Measurements from ENCODE around the gene CD79B. TPM values are rescaled to one million over a fixed set of nuclear protein-coding genes. Genes with fewer than 3 reads are reported as not detected.
"Not testable (repeated sequence)": the region's sequence is repeated elsewhere in the genome, so short reads cannot be mapped to it uniquely, and the experiment has no call there.

CD79B gene
- total and polyA plus RNA-seq, 4 experiments from 2014 or later: 16.4 to 57.2 (median 35.8) TPM

DNA sequence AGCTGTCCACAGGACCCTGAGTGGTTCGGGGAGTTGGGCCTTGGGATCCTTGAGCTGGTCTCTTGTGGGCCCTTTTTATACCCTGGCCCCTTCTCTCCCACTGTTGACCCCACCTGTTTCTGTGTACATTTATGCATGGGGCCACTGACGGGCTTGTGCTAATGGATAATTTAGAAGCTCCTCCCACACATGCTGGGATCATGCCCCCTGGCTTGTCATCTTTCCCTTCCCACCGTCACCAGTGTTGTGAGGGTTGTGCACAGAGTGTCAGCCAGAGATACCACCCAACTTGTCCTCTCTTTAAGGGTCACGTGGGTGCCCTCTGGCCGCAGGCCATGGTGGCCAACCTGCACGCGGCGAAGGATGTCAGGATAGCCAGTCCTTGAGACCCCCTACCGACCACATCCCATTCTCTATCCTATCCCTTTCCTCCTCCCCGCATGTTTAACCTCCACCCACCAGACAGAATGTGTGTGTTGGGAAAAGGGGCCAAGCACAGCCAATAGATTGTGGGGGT is 13.3 kb downstream of the CD79B start, which contains the start of gene GH1:
TSS of gene GH1 (minus strand) at position 51 of the 517 bp plus-strand sequence. CDS start 63 bp downstream, outside the sequence.
- H3K27me3 Mint-ChIP-seq: not testable (repeated sequence)

GRCh38 chr17:63918305-63918704 is 13.8 kb downstream of the CD79B start:
- Mint-ChIP-seq H3K27me3 (peaks cover 0 to 2% of the 10 kb centered on the region in 2 donors), H3K36me3 (no peaks in the 10 kb centered on the region), H3K4me1 (peaks cover 6% of the 10 kb centered on the region in 4 donors), H3K9me3 (no peaks in the 10 kb centered on the region), H3K4me3 (no peak overlapping the region), H3K27ac (no peak overlapping the region)
- Histone ChIP-seq H3K4me1 (ENCODE audit: insufficient read depth, low read length) (peaks cover 7% of the 10 kb centered on the region), H3K9me3 (ENCODE audit: control insufficient read depth in 1 of 2, low read length in 2 of 2) (no peaks in the 10 kb centered on the region), H3K4me3 (ENCODE audit: low read length in 2 of 2) (no peak overlapping the region), H3K27ac (ENCODE audit: low read depth, low read length) (no peak overlapping the region), H3K36me3 (ENCODE audit: insufficient read depth, low read length) (no peaks in the 10 kb centered on the region), H3K27me3 (ENCODE audit: insufficient read depth, low read length) (no peaks in the 10 kb centered on the region)
- intact Hi-C loops (cut with micrococcal nuclease): loop anchor here (5.0 kb wide), 1 partner anchor 364 kb away; no protein-coding TSS in a partner anchor
- no peak for DNase-seq
- POLR2A ChIA-PET (ENCODE audit: partially characterized antibody): interaction anchor here (1.1 to 3.8 kb wide), 7 partner anchors 13 to 228 kb away, joined by 3 to 46 read pairs (median 15); partner anchors contain the start of genes CD79B, ERN1 and ICAM2
- CTCF ChIA-PET (ENCODE audit: partially characterized antibody): interaction anchor here (0.8 to 14.7 kb wide), 24 partner anchors 12 to 364 kb away, joined by 3 to 351 read pairs (median 8); partner anchors contain the start of genes CD79B, ERN1 and ICAM2

More for the DNA sequence above, 13.3 kb downstream of the CD79B start, which contains the start of gene GH1:
- H3K4me3 Mint-ChIP-seq; H3K4me3 ChIP-seq (ENCODE audit: low read length in 2 of 2); H3K27me3 ChIP-seq (ENCODE audit: insufficient read depth, low read length); H3K9me3 Mint-ChIP-seq; DNase-seq; H3K9me3 ChIP-seq (ENCODE audit: control insufficient read depth in 1 of 2, low read length in 2 of 2); H3K36me3 ChIP-seq (ENCODE audit: insufficient read depth, low read length); H3K27ac ChIP-seq (ENCODE audit: low read depth, low read length); H3K36me3 Mint-ChIP-seq; H3K4me1 ChIP-seq (ENCODE audit: insufficient read depth, low read length); H3K4me1 Mint-ChIP-seq: not testable (repeated sequence)
- ChIA-PET CTCF (ENCODE audit: partially characterized antibody) (interaction anchor here (0.8 to 14.7 kb wide), 48 partner anchors 11 to 363 kb away, joined by 3 to 351 read pairs (median 5); partner anchors contain the start of genes CD79B, ERN1 and ICAM2), POLR2A (ENCODE audit: partially characterized antibody) (interaction anchor here (0.9 to 3.8 kb wide), 13 partner anchors 13 to 227 kb away, joined by 3 to 46 read pairs (median 7); partner anchors contain the start of genes CD79B, ERN1 and ICAM2)
- intact Hi-C loops (cut with micrococcal nuclease): loop anchor here (1.0 to 5.0 kb wide), 5 partner anchors 27 to 363 kb away; partner anchors contain the start of gene ERN1
- H3K27ac Mint-ChIP-seq: peak within 1 kb of the TSS in 6 of 7 donors; percentile 38 to 87 (median 62)

DNA sequence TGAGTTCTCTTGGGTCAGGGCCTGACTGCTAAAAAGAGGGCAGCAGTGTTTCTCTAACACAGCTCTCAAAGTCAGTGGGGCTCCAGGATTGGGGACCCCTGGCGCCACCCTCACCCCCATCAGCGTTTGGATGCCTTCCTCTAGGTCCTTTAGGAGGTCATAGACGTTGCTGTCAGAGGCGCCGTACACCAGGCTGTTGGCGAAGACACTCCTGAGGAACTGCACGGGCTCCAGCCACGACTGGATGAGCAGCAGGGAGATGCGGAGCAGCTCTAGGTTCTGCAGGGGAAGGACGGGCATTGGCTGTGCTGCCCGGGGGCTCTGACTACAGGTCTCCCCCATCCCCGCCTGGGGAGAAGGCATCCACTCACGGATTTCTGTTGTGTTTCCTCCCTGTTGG is 14.5 kb downstream of the CD79B start:
- CTCF ChIA-PET (ENCODE audit: partially characterized antibody): interaction anchor here (1.1 to 14.7 kb wide), 15 partner anchors 13 to 214 kb away, joined by 3 to 351 read pairs (median 13); partner anchors contain the start of genes CD79B, ERN1 and ICAM2
- Histone ChIP-seq H3K4me3 (ENCODE audit: low read length in 2 of 2) (no peak overlapping the region), H3K27me3 (ENCODE audit: insufficient read depth, low read length) (no peaks in the 10 kb centered on the region), H3K27ac (ENCODE audit: low read depth, low read length) (no peak overlapping the region), H3K36me3 (ENCODE audit: insufficient read depth, low read length) (no peaks in the 10 kb centered on the region), H3K4me1 (ENCODE audit: insufficient read depth, low read length) (peaks cover 7% of the 10 kb centered on the region), H3K9me3 (ENCODE audit: control insufficient read depth in 1 of 2, low read length in 2 of 2) (no peaks in the 10 kb centered on the region)
- Mint-ChIP-seq H3K27me3 (peaks cover 0 to 2% of the 10 kb centered on the region in 2 donors), H3K9me3 (no peaks in the 10 kb centered on the region), H3K4me1 (peaks cover 6% of the 10 kb centered on the region in 4 donors), H3K27ac (no peak overlapping the region), H3K4me3 (no peak overlapping the region), H3K36me3 (no peaks in the 10 kb centered on the region)
- no peak for DNase-seq
- intact Hi-C loops (cut with micrococcal nuclease): loop anchor here (5.0 kb wide), 1 partner anchor 365 kb away; no protein-coding TSS in a partner anchor
- POLR2A ChIA-PET (ENCODE audit: partially characterized antibody): interaction anchor here (1.1 to 3.8 kb wide), 4 partner anchors 14 to 213 kb away, joined by 3 to 46 read pairs (median 16); partner anchors contain the start of genes CD79B and ERN1

- not testable (repeated sequence) for H3K36me3 ChIP-seq (ENCODE audit: insufficient read depth, low read length); H3K27me3 ChIP-seq (ENCODE audit: insufficient read depth, low read length); H3K4me3 Mint-ChIP-seq; H3K9me3 ChIP-seq (ENCODE audit: control insufficient read depth in 1 of 2, low read length in 2 of 2); H3K4me1 Mint-ChIP-seq; H3K27ac ChIP-seq (ENCODE audit: low read depth, low read length); H3K27ac Mint-ChIP-seq; DNase-seq; H3K9me3 Mint-ChIP-seq; H3K4me3 ChIP-seq (ENCODE audit: low read length in 2 of 2); H3K4me1 ChIP-seq (ENCODE audit: insufficient read depth, low read length); H3K27me3 Mint-ChIP-seq; H3K36me3 Mint-ChIP-seq
- CTCF ChIA-PET (ENCODE audit: partially characterized antibody): interaction anchor here (1.4 to 14.7 kb wide), 10 partner anchors 18 to 215 kb away, joined by 3 to 351 read pairs (median 42); partner anchors contain the start of genes ERN1 and ICAM2
- intact Hi-C loops (cut with micrococcal nuclease): loop anchor here (5.0 kb wide), 1 partner anchor 365 kb away; no protein-coding TSS in a partner anchor
- POLR2A ChIA-PET (ENCODE audit: partially characterized antibody): interaction anchor here (3.5 kb wide), 1 partner anchor 14 kb away, joined by 16 read pairs; the partner anchor contains the start of gene CD79B
These were observed 14.9 kb downstream of the CD79B start for GRCh38 chr17:63917206-63917605.

DNA sequence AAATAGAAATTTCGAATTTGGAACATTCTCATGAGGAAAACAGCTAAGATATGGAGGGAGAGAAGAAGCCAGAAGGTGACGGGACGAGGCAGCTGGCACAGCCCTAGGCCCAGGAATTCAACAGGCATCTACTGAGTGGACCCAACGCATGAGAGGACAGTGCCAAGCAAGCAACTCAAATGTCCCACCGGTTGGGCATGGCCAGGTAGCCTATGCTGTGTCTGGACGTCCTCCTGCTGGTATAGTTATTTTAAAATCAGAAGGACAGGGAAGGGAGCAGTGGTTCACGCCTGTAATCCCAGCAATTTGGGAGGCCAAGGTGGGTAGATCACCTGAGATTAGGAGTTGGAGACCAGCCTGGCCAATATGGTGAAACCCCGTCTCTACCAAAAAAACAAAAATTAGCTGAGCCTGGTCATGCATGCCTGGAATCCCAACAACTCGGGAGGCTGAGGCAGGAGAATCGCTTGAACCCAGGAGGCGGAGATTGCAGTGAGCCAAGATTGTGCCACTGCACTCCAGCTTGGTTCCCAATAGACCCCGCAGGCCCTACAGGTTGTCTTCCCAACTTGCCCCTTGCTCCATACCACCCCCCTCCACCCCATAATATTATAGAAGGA is 15.5 kb downstream of the CD79B start:
- Mint-ChIP-seq H3K4me3 (no peak overlapping the region), H3K4me1 (peaks cover 6% of the 10 kb centered on the region in 4 donors)

DNA sequence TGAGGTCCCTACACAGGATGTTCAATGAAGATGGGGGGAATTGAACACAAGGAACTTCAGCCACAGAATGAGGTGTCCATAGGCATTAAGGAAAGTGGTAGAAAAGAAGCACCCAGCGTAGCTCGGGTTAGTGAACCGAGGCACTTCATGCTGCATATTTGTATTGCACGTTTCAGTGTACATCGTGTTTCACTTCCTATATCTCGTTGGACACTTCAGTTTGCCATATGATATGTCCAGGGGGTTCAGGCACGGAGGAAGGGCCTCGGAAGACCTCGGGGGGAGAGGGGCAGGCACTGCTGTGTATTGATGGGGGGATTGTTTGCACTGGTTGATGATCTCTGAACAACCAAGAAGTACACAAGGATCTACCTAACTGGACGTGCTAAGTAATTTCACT is 16.4 kb downstream of the CD79B start:
- H3K4me3 ChIP-seq (ENCODE audit: low read length in 2 of 2); H3K4me1 Mint-ChIP-seq; H3K4me1 ChIP-seq (ENCODE audit: insufficient read depth, low read length); H3K27ac Mint-ChIP-seq; POLR2A ChIA-PET (ENCODE audit: partially characterized antibody); H3K9me3 Mint-ChIP-seq; H3K9me3 ChIP-seq (ENCODE audit: control insufficient read depth in 1 of 2, low read length in 2 of 2); H3K27ac ChIP-seq (ENCODE audit: low read depth, low read length); H3K4me3 Mint-ChIP-seq; DNase-seq; H3K36me3 ChIP-seq (ENCODE audit: insufficient read depth, low read length); H3K27me3 Mint-ChIP-seq; H3K36me3 Mint-ChIP-seq; H3K27me3 ChIP-seq (ENCODE audit: insufficient read depth, low read length): not testable (repeated sequence)
- intact Hi-C loops (cut with micrococcal nuclease): loop anchor here (5.0 kb wide), 1 partner anchor 367 kb away; no protein-coding TSS in a partner anchor
- CTCF ChIA-PET (ENCODE audit: partially characterized antibody): interaction anchor here (1.4 to 14.7 kb wide), 6 partner anchors 17 to 216 kb away, joined by 4 to 351 read pairs (median 64); partner anchors contain the start of genes ERN1 and ICAM2

More for the DNA sequence above, 15.5 kb downstream of the CD79B start:
- H3K4me3 ChIP-seq (ENCODE audit: low read length in 2 of 2): no peak overlapping the region
- H3K27me3 ChIP-seq (ENCODE audit: insufficient read depth, low read length): no peaks in the 10 kb centered on the region
- peaks cover 7% of the 10 kb centered on the region for H3K4me1 ChIP-seq (ENCODE audit: insufficient read depth, low read length)
- intact Hi-C loops (cut with micrococcal nuclease): loop anchor here (5.0 kb wide), 1 partner anchor 366 kb away; no protein-coding TSS in a partner anchor
- peak overlapping the region in 1 of 7 donors; percentile 9 for H3K27ac Mint-ChIP-seq
- H3K36me3 ChIP-seq (ENCODE audit: insufficient read depth, low read length): no peaks in the 10 kb centered on the region
- peaks cover 0 to 2% of the 10 kb centered on the region in 2 donors for H3K27me3 Mint-ChIP-seq
- no peaks in the 10 kb centered on the region for H3K9me3 ChIP-seq (ENCODE audit: control insufficient read depth in 1 of 2, low read length in 2 of 2)
- H3K36me3 Mint-ChIP-seq: no peaks in the 10 kb centered on the region
- no peak for DNase-seq
- ChIA-PET CTCF (ENCODE audit: partially characterized antibody) (interaction anchor here (1.4 to 14.7 kb wide), 8 partner anchors 18 to 215 kb away, joined by 3 to 351 read pairs (median 64); partner anchors contain the start of genes ERN1 and ICAM2), POLR2A (ENCODE audit: partially characterized antibody) (no interaction called here)
- H3K9me3 Mint-ChIP-seq: no peaks in the 10 kb centered on the region
- no peak overlapping the region for H3K27ac ChIP-seq (ENCODE audit: low read depth, low read length)

Data from CD4-positive, alpha-beta memory T cell (primary cell).